Measurements from ENCODE around the gene RIMBP2.

Gene RIMBP2

GRCh38 chr12:130639476-130640424, 76.3 kb downstream of the RIMBP2 start:
- ChIA-PET POLR2A (no interaction called here), CTCF (no interaction called here)
- no peak for TF ChIP-seq CTCF (IDR thresholded peaks at IDR 0.05; ENCODE audit: insufficient read depth, low read length, missing control alignments)
- H3K4me3 ChIP-seq (ENCODE audit: low read depth, low read length): no peak overlapping the region
- no peak for DNase-seq (ENCODE audit: low read depth, low spot score)

- DNase-seq (ENCODE audit: low read depth, low spot score): no peak
- POLR2A ChIA-PET: no interaction called here
Observed at GRCh38 chr12:130636370-130636769, 79.7 kb downstream of the RIMBP2 start.

GRCh38 chr12:130634866-130635265, 81.2 kb downstream of the RIMBP2 start:
- no peak for TF ChIP-seq CTCF (IDR thresholded peaks at IDR 0.05; ENCODE audit: insufficient read depth, low read length, missing control alignments)
- POLR2A ChIA-PET: no interaction called here
- CTCF ChIA-PET: no interaction called here
- no peak for DNase-seq (ENCODE audit: low read depth, low spot score)
- H3K4me3 ChIP-seq (ENCODE audit: low read depth, low read length): no peak overlapping the region

More at GRCh38 chr12:130636370-130636769, 79.7 kb downstream of the RIMBP2 start:
- H3K4me3 ChIP-seq (ENCODE audit: low read depth, low read length): no peak overlapping the region
- CTCF ChIA-PET: no interaction called here
- no peak for TF ChIP-seq CTCF (IDR thresholded peaks at IDR 0.05; ENCODE audit: insufficient read depth, low read length, missing control alignments)

GRCh38 chr12:130633771-130634170, 82.3 kb downstream of the RIMBP2 start:
- no peak for DNase-seq (ENCODE audit: low read depth, low spot score)
- POLR2A ChIA-PET: no interaction called here
- CTCF ChIA-PET: no interaction called here

GRCh38 chr12:130632642-130633041, 83.5 kb downstream of the RIMBP2 start:
- no peak for DNase-seq (ENCODE audit: low read depth, low spot score)
- H3K4me3 ChIP-seq (ENCODE audit: low read depth, low read length): no peak overlapping the region
- POLR2A ChIA-PET: no interaction called here
- no peak for TF ChIP-seq CTCF (IDR thresholded peaks at IDR 0.05; ENCODE audit: insufficient read depth, low read length, missing control alignments)
- CTCF ChIA-PET: no interaction called here

More at GRCh38 chr12:130633771-130634170, 82.3 kb downstream of the RIMBP2 start:
- no peak overlapping the region for H3K4me3 ChIP-seq (ENCODE audit: low read depth, low read length)
- TF ChIP-seq CTCF (IDR thresholded peaks at IDR 0.05; ENCODE audit: insufficient read depth, low read length, missing control alignments): no peak

- ChIA-PET POLR2A (no interaction called here), CTCF (no interaction called here)
- no peak for TF ChIP-seq CTCF (IDR thresholded peaks at IDR 0.05; ENCODE audit: insufficient read depth, low read length, missing control alignments)
- no peak overlapping the region for H3K4me3 ChIP-seq (ENCODE audit: low read depth, low read length)
- DNase-seq (ENCODE audit: low read depth, low spot score): no peak
Observed at GRCh38 chr12:130628304-130628703, 87.8 kb downstream of the RIMBP2 start.

Measured in AG04449 (cell line).